Fibroblast of lung (primary cell): ENCODE measurements around the gene CCDC70. TPM values are rescaled to one million over a fixed set of nuclear protein-coding genes. Genes with fewer than 3 reads are reported as not detected.

Source experiments
- DNase-seq, 2 donors: peaks; one replicate each; pipeline versions ENCODE4 v3.0.0 to v3.0.0-alpha.2; 2010; ENCODE audit warnings: low read depth in 2 of 2
- H2AFZ ChIP-seq: 2 replicates; pipeline ENCODE4 v1.5.1; 2012; ENCODE audit warnings: low read length, control low read depth, inconsistent platforms
- H3K27ac ChIP-seq: 2 replicates; pipeline ENCODE4 v1.5.1; 2011; ENCODE audit warnings: low read length, control low read depth; ENCODE audit not compliant: insufficient read depth
- H3K27me3 ChIP-seq: 2 replicates; pipeline ENCODE4 v1.5.1; 2011; ENCODE audit warnings: mild to moderate bottlenecking, low read length; ENCODE audit not compliant: control insufficient read depth, insufficient read depth
- H3K36me3 ChIP-seq: 2 replicates; pipeline ENCODE4 v1.5.1; 2011; ENCODE audit warnings: low read length; ENCODE audit not compliant: control insufficient read depth, insufficient read depth
- H3K4me1 ChIP-seq: 2 replicates; pipeline ENCODE4 v1.5.1; 2011; ENCODE audit warnings: low read length; ENCODE audit not compliant: control insufficient read depth, insufficient read depth; ENCODE audit errors: extremely low read depth
- H3K4me2 ChIP-seq: 2 replicates; pipeline ENCODE4 v1.5.1; 2011; ENCODE audit warnings: low read length, control low read depth; ENCODE audit not compliant: insufficient read depth; ENCODE audit errors: extremely low read depth
- H3K4me3 ChIP-seq, 4 experiments: fragments of 200-600 bp in 1 of 4; sonication (generic) in 1 of 4; replicated peaks in 1 of 4; 2 replicates each; pipeline ENCODE4 v1.5.1; 2011 to 2016; ENCODE audit warnings: low read length in 4 of 4, low read depth in 3 of 4, mild to moderate bottlenecking in 3 of 4, control low read depth in 2 of 4, inconsistent platforms in 1 of 4, mixed read lengths in 1 of 4; ENCODE audit not compliant: insufficient read depth in 1 of 4; ENCODE audit errors: control extremely low read depth in 1 of 4
- H3K79me2 ChIP-seq: 2 replicates; pipeline ENCODE4 v1.5.1; 2012; ENCODE audit warnings: mild to moderate bottlenecking, low read length, inconsistent platforms; ENCODE audit not compliant: control insufficient read depth, insufficient read depth
- H3K9ac ChIP-seq: 2 replicates; pipeline ENCODE4 v1.5.1; 2011; ENCODE audit warnings: mild to moderate bottlenecking, low read length, control low read depth; ENCODE audit not compliant: insufficient read depth
- H3K9me3 ChIP-seq: 2 replicates; pipeline ENCODE4 v1.5.1; 2012; ENCODE audit warnings: low read depth, low read length; ENCODE audit not compliant: control insufficient read depth, insufficient read depth
- H4K20me1 ChIP-seq: 2 replicates; pipeline ENCODE4 v1.5.1; 2011; ENCODE audit warnings: low read length; ENCODE audit not compliant: control insufficient read depth, insufficient read depth; ENCODE audit errors: extremely low read depth
- EZH2 ChIP-seq: IDR thresholded peaks from 2 replicates; pipeline ENCODE4 v1.5.1; 2012; ENCODE audit warnings: low read length, control low read depth, mild to moderate bottlenecking; ENCODE audit errors: missing control alignments
- polyA plus RNA-seq, 2 donors: library from polyadenylated mRNA; depleted of rRNA in 1 of 2; stranded (reverse) in 1 of 2; unstranded in 1 of 2; fragments of >200 nt; gene quantifications; 2 replicates each; pipeline ENCODE4 v1.2.1, GENCODE V29; 2011 to 2012; ENCODE audit warnings: missing spikeins in 1 of 2
- total RNA-seq: library from RNA; depleted of rRNA; stranded (reverse); fragments of >200 nt; gene quantifications from 2 replicates; pipeline ENCODE4 v1.2.1, GENCODE V29; 2014
- TF ChIP-seq, protein P1 (sequence below), 2 donors: IDR thresholded peaks in 1 of 2; conservative IDR thresholded peaks in 1 of 2; 1 replicate in 1 of 2; 2 replicates in 1 of 2; pipeline ENCODE4 v1.5.1; 2011 to 2012; ENCODE audit warnings: low read length in 2 of 2, control low read depth in 1 of 2, inconsistent platforms in 1 of 2, low read depth in 1 of 2, mild to moderate bottlenecking in 1 of 2

Gene CCDC70
- total and polyA plus RNA-seq, 2 donors (not counting 1 experiment from before 2014, with no cell fraction given): not detected

DNA sequence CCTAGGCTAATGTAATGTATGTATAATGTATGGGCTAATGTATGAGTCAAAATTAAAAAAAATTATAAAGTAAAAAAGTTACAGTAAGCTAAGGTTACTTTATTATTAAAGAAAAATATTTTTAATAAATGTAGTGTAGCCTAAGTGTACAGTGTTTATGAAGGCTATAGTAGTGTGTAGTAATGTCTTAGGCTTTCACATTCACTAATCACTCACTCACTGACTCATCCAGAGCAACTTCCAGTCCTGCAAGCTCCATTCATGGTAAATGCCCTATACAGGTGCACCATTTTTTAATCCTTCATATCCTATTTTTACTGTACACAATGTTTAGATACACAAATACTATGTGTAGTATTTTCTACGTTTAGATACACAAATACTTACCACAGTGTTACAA is 15.0 kb upstream of the CCDC70 start:
- no peak overlapping the region for H3K27ac ChIP-seq
- H3K4me1 ChIP-seq: peaks cover 2% of the 10 kb centered on the region
- no peaks in the 10 kb centered on the region for H3K36me3 ChIP-seq
- no peaks in the 10 kb centered on the region for H3K9me3 ChIP-seq
- H3K4me2 ChIP-seq: no peak overlapping the region
- no peak overlapping the region for H3K9ac ChIP-seq
- H4K20me1 ChIP-seq: no peaks in the 10 kb centered on the region
- H3K79me2 ChIP-seq: no peaks in the 10 kb centered on the region
- H3K4me3 ChIP-seq: no peak overlapping the region
- DNase-seq: no peak
- TF ChIP-seq, protein P1, sequence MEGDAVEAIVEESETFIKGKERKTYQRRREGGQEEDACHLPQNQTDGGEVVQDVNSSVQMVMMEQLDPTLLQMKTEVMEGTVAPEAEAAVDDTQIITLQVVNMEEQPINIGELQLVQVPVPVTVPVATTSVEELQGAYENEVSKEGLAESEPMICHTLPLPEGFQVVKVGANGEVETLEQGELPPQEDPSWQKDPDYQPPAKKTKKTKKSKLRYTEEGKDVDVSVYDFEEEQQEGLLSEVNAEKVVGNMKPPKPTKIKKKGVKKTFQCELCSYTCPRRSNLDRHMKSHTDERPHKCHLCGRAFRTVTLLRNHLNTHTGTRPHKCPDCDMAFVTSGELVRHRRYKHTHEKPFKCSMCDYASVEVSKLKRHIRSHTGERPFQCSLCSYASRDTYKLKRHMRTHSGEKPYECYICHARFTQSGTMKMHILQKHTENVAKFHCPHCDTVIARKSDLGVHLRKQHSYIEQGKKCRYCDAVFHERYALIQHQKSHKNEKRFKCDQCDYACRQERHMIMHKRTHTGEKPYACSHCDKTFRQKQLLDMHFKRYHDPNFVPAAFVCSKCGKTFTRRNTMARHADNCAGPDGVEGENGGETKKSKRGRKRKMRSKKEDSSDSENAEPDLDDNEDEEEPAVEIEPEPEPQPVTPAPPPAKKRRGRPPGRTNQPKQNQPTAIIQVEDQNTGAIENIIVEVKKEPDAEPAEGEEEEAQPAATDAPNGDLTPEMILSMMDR (conservative IDR thresholded peaks at IDR 0.05 in 1 of 2, IDR thresholded peaks at IDR 0.05 in 1 of 2; ENCODE audit: low read depth in 1 of 2, low read length in 2 of 2): no peak
- no peak for TF ChIP-seq EZH2
- H2AFZ ChIP-seq: no peak overlapping the region
- peaks cover 10% of the 10 kb centered on the region for H3K27me3 ChIP-seq

DNA sequence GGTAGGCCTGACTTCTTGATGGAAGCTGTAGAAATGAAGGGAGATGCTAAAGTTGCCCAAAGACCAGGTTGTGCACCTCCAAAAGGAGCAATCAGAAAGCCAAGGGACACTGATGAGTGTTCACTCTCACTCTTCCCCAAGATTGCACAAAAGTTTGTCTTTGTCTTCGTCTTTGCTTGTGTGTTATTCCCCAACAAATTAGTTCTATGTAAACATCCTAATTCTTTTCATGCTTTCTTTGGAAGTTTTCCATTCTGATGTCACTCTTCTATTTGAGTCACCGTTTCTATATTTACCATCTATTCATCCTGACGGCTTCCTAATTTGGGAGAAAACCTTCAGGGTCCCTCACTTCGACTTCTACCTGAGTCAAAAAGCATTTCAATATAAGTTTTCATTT is 13.1 kb upstream of the CCDC70 start:
- Histone ChIP-seq H3K79me2 (no peaks in the 10 kb centered on the region), H4K20me1 (no peaks in the 10 kb centered on the region), H3K9me3 (no peaks in the 10 kb centered on the region), H3K27me3 (peaks cover 4% of the 10 kb centered on the region), H3K36me3 (no peaks in the 10 kb centered on the region), H2AFZ (no peak overlapping the region), H3K4me2 (no peak overlapping the region), H3K9ac (no peak overlapping the region), H3K27ac (no peak overlapping the region), H3K4me1 (peaks cover 2% of the 10 kb centered on the region), H3K4me3 (no peak overlapping the region)
- DNase-seq: peak; percentile 60 to 67
- TF ChIP-seq, protein P1 (conservative IDR thresholded peaks at IDR 0.05 in 1 of 2, IDR thresholded peaks at IDR 0.05 in 1 of 2; ENCODE audit: low read depth in 1 of 2, low read length in 2 of 2): no peak
- TF ChIP-seq EZH2: no peak

DNA sequence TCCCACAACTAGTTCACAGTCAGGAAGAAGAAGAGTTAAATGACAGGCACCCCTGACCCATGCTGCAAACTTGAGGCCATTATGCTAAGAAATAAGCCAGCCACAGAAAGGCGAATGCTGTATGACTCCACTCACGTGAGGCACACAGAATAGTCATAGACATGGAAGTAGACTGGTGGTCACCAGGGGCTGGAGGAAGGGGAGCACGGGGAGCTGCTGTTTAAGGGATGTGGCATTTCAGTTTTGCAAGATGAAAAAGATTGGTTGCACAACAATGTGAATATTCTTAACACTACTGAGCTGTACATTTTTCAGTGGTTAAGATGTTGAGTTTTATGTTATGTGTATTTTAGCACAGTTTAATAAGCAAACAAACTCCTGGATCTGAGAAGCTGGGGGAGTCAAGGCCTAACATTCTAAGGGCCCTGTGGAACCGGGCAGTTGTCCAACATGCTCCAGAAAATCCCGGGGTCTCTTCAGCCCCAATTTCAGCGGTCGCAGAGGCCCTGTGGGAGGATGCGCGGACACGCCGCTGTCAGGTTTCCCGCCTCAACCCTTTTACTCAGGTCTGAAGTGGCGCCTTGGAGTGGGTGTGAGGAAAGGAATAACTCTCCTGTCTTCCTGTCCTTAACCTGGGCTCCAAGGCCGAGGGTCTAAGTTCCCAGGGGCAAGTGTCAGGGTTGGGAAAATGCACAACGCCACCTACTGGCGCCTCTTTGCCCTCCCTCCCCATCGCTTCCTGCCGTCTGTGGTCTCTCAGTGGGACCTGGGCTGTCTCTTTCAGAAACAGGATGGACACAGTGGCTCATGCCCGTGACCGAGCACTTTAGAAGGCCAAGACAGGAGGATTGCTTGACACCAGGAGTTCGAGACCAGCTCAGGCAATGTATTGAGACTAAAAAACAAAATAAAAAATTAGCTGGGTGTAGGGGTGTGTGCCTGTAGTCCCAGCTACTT is 12.3 kb upstream of the CCDC70 start:
- Histone ChIP-seq H3K9me3 (no peaks in the 10 kb centered on the region), H4K20me1 (no peaks in the 10 kb centered on the region), H3K27me3 (peaks cover 2% of the 10 kb centered on the region), H3K36me3 (no peaks in the 10 kb centered on the region), H3K4me2 (no peak overlapping the region), H3K79me2 (no peaks in the 10 kb centered on the region), H3K4me3 (no peak overlapping the region), H2AFZ (no peak overlapping the region), H3K9ac (no peak overlapping the region), H3K4me1 (peaks cover 2% of the 10 kb centered on the region), H3K27ac (no peak overlapping the region)
- TF ChIP-seq, protein P1 (conservative IDR thresholded peaks at IDR 0.05 in 1 of 2, IDR thresholded peaks at IDR 0.05 in 1 of 2; ENCODE audit: low read depth in 1 of 2, low read length in 2 of 2): peak; percentile 32 to 58
- TF ChIP-seq EZH2: no peak
- DNase-seq: peak; percentile 48 to 53
